Mucosa of stomach (tissue), 1 donor: ENCODE results near the gene SLC1A7.

Experiments
- H3K27me3 ChIP-seq: one replicate; pipeline ENCODE4 v1.7.0; 2013; ENCODE audit warnings: mild to moderate bottlenecking, low read length; ENCODE audit not compliant: control insufficient read depth, insufficient read depth
- H3K36me3 ChIP-seq: one replicate; pipeline ENCODE4 v1.7.0; 2013; ENCODE audit warnings: low read length; ENCODE audit not compliant: control insufficient read depth, insufficient read depth
- H3K4me1 ChIP-seq: one replicate; pipeline ENCODE4 v1.7.0; 2013; ENCODE audit warnings: mild to moderate bottlenecking, low read length; ENCODE audit not compliant: control insufficient read depth, insufficient read depth
- H3K4me3 ChIP-seq: one replicate; pipeline ENCODE4 v1.7.0; 2013; ENCODE audit warnings: low read length
- H3K9ac ChIP-seq: one replicate; pipeline ENCODE4 v1.7.0; 2013; ENCODE audit warnings: mild to moderate bottlenecking, low read length, moderate library complexity
- H3K9me3 ChIP-seq: one replicate; pipeline ENCODE4 v1.7.0; 2013; ENCODE audit warnings: mild to moderate bottlenecking, low read length, moderate library complexity; ENCODE audit not compliant: control insufficient read depth
- donor health status: Pancreatic carcinoma.

SLC1A7 gene

DNA sequence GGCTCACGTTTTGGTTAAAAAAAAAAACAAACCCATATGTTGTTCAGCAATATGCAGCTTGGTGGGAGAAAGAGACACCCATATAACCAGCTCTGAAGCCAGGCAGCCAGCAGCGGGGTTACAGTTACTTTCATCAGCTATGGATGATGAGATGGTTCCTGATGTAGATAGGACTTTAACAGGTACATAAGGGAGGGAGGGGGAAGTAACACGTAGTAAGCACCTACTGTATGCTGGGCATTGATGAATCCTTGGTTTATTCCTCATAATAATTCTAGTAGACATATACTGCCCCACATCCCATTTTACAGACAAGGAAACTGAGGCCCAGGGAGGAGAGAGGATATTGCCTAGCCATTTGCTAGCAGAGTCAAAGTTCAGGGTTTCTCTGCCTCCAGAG, 2.0 kb downstream of the SLC1A7 start:
- Histone ChIP-seq H3K4me1 (peaks cover 15% of the 10 kb centered on the region), H3K9me3 (no peaks in the 10 kb centered on the region), H3K27me3 (no peaks in the 10 kb centered on the region), H3K9ac (no peak overlapping the region), H3K36me3 (no peaks in the 10 kb centered on the region), H3K4me3 (no peak overlapping the region)

DNA sequence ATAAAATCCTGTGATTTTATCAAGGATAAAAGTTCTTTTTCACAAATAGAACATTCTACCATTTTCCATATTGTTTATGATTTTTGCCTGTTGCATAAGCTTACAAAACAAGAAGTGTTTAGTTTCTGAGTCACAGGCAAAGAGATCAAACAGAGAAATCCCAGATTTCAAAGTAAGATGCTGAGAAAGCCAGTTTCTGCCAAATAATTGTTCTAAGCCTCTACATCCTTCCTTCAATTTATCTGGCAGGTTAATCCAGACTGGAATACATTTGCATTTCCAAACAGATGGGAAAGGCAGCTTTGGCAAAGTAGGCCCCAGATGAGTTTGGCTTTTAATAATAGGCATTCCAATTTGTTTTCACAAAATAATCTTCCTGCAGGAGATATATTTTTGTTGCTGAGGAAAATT, 2.5 kb downstream of the SLC1A7 start:
- Histone ChIP-seq H3K9me3 (no peaks in the 10 kb centered on the region), H3K27me3 (no peaks in the 10 kb centered on the region), H3K4me3 (no peak overlapping the region), H3K36me3 (no peaks in the 10 kb centered on the region), H3K4me1 (peaks cover 14% of the 10 kb centered on the region), H3K9ac (no peak overlapping the region)

DNA sequence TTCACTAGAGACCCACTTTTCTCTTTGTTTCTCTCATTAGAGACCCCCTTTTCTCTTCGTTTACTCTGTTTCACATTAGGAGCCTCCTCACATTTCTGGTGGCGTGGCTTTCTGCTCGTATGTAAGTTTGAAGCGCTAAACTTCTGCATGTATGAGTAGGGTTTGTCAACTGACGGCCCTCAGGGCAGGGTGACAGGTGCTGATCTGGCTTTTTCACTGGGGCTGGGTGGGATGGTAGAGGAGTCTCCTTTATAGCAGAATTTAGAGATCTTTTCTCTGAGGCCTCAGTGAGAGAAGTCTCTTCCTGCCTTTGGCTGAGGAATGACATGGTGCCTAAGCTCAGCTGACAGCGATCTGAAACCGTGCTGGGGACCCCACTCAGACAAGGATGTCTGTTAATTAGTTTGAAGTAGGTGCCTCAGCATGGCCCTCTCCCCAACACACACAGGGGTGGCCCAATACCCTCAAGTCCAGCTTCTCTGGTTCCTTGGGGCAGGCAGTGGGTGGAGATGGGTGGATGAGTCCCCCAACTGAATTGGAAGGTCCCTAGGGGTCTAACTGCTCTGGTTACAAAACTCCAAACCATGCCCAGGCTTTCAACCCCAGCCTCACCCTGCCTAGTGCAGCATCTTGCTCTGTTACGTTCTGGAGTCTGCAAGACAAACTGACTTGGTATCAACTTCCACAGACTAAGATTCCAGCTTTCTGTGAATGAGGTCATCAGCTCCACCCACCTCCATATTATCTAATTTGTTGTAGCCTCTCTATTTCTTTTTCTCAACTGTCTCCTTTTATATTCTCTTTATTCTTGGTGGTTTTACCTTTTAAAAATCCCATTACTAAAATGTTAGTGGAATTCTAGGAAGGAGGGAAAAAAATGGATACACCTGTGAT, 3.2 kb downstream of the SLC1A7 start:
- Histone ChIP-seq H3K9ac (no peak overlapping the region), H3K9me3 (no peaks in the 10 kb centered on the region), H3K36me3 (no peaks in the 10 kb centered on the region), H3K4me1 (peaks cover 9% of the 10 kb centered on the region), H3K27me3 (no peaks in the 10 kb centered on the region), H3K4me3 (no peak overlapping the region)

DNA sequence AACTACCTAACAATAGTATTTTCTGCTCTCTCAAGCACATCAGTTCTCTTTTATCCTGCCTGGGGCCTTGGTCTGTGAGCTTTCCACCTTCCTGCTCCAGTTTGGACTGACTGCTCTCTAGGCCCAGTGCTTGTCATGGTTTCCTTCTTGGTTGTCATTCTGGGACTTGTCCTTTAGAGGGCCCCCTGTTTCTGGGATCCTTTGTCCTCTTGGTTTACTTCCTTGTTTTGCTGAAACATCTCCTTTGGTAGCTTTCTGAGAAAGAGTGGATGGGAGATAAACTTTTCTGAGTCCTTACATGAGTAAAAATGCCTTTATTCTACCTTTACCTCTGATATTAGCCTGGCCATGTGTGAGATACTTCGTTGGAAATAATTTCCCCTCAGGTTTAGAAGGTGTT, 4.7 kb downstream of the SLC1A7 start:
- H3K9me3 ChIP-seq: no peaks in the 10 kb centered on the region
- no peaks in the 10 kb centered on the region for H3K36me3 ChIP-seq
- no peak overlapping the region for H3K9ac ChIP-seq
- no peak overlapping the region for H3K4me3 ChIP-seq
- H3K27me3 ChIP-seq: no peaks in the 10 kb centered on the region
- H3K4me1 ChIP-seq: peaks cover 6% of the 10 kb centered on the region

DNA sequence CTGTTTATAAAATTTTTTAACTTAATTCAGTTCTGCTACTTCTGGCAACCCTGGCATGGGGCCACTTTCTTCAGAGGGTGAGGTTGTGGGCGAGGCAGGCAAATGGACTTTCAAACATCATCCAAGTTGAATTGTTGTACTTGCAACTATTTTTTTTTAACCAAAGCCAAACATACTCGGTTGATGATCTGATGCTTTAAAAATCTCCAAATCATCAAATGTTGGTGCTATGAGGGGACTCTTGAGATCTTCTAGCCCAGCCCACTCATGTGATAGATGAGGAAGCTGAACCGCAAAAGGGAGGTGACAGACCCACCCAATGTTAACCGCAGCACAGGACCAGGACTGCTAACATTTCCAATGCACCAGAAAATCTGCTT, 6.7 kb downstream of the SLC1A7 start:
- Histone ChIP-seq H3K9me3 (no peaks in the 10 kb centered on the region), H3K9ac (no peak overlapping the region), H3K4me3 (no peak overlapping the region), H3K27me3 (no peaks in the 10 kb centered on the region), H3K36me3 (no peaks in the 10 kb centered on the region), H3K4me1 (peaks cover 6% of the 10 kb centered on the region)

DNA sequence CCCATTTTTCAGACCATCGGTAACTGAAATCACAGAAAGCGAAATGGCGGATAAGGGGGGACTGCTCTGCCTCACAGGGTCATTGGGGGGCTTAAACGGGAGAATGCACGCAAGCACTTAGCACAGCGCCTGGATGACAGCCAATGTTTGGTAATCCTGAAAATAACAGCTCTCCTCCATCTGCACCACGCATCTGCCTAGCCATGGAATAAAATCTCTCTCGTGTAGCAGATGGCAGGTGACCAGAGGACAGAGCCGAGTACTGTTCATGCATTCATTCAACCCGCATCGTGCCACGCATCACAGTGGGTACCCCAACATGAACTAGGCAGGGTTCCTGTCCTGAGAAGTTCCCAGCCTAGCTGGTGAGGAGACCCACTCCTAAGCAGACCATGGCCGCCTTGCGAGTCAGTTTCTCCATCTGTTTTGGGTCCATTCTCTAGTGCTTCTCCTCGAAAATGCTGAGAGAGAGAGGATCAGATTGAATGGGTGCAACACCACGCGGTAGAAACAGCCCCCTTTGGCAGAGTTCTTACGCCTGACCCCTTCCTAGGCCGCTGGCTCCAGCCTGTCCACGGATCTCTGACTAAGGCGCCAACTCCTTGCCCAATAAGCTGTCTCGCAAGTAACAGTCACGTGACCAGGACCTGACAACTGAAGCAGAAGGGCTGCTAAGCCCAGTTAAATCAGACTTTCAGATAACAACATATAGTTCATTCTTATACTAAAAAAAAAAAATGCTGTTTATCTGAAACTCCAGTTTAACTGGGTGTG, 7.3 kb downstream of the SLC1A7 start:
- H3K4me1 ChIP-seq: peaks cover 6% of the 10 kb centered on the region
- no peaks in the 10 kb centered on the region for H3K9me3 ChIP-seq
- H3K9ac ChIP-seq: no peak overlapping the region
- no peaks in the 10 kb centered on the region for H3K27me3 ChIP-seq
- H3K4me3 ChIP-seq: no peak overlapping the region
- no peaks in the 10 kb centered on the region for H3K36me3 ChIP-seq

DNA sequence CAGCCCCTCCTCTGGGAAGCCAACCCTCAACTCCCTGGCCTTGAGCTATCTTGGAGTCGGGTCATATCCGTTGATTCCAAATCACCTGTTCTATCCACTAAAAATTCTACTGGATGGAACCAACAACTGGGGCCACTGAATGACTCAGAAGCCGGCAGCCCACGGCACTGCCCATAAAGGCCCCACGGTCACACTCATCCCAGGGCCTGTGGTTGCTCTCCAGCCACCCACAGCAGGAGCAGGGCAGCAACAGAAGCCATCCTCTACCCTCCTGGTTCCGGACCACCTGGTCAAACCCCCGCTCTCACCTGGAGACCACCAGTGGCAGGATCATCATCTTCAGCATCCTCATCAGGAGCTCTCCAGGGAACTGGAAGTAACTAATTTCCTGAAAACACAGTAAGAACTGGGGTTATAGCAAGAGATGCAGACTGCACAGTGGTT, 8.4 kb downstream of the SLC1A7 start:
- H3K9me3 ChIP-seq: no peaks in the 10 kb centered on the region
- peaks cover 6% of the 10 kb centered on the region for H3K4me1 ChIP-seq
- no peaks in the 10 kb centered on the region for H3K27me3 ChIP-seq
- no peak overlapping the region for H3K9ac ChIP-seq
- H3K36me3 ChIP-seq: no peaks in the 10 kb centered on the region
- H3K4me3 ChIP-seq: no peak overlapping the region

DNA sequence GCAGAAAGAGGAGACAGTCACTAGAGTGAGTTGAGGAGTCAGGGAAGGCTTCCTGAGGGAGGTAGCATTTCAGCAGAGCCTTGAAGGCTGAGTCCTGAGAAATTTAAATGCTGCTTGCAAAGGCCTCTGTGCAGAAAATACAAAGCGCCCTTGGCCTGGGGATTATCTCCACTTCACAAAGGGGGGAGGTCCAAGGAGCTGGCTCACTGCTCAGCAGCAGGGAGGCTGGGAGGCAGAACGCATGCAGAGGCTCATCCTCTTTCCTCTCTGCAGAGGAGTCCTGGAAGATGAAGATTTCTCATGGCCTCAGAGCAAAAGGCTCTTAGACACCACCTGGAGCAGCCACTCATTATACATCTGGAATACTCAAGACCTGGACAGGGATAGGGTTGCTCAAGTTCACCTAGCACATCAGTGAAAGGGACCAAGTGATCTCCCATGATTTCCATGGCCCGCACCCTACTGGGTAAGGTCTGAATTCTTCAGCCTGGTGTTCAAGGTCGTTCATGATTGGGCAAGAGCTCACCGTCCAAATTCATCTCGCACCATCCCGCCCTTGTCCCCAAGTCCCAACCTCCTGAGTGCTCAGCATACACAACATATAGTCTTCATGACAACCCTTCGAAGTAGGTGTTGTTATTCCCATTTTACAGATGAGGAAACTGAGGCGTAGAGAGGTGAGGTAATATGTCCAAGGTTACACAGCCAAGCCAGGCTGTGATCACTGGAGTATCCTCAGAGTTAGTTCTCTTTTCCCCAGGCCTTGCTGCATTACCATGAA, 9.0 kb downstream of the SLC1A7 start:
- Histone ChIP-seq H3K4me3 (no peak overlapping the region), H3K9ac (no peak overlapping the region), H3K4me1 (peaks cover 6% of the 10 kb centered on the region), H3K36me3 (no peaks in the 10 kb centered on the region), H3K9me3 (no peaks in the 10 kb centered on the region), H3K27me3 (no peaks in the 10 kb centered on the region)

DNA sequence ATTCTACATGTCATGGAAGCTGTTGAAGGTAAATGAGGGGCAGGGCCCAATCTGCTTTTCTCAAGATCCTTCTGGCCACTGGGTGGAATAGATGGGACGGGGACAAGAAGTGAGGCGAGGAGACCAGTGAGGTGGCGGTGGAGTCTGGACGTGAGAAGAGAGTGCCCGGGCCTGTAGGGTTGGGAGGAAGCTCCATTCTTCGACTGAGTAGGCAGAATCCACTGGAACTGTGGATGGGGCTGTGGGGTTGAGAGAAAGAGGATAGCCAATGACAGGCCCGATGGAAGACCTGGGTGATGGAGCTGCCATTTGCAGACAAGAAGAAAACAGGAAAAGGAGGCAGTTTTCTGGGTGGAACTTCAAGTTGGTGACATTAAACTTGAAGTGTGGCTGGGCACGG, 10.3 kb downstream of the SLC1A7 start:
- Histone ChIP-seq H3K4me3 (no peak overlapping the region), H3K27me3 (no peaks in the 10 kb centered on the region), H3K36me3 (no peaks in the 10 kb centered on the region), H3K9ac (no peak overlapping the region), H3K4me1 (peaks cover 6% of the 10 kb centered on the region), H3K9me3 (no peaks in the 10 kb centered on the region)

DNA sequence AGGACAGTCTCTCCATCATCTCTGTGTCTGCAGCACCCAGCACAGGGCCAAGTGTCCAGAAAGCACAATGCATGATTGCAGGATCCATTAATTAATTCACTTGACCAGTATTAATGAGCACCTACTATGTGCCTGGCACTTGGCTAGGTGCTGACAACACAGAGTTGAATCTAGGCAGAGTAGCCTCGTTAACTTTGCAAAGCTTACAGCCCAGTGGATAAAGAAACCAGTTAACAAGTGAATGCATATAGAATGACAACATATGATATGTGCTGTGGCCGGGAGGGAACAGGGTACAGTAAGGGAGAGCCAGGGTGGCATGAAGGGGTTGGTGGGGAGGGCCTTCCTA, 10.9 kb downstream of the SLC1A7 start:
- Histone ChIP-seq H3K27me3 (no peaks in the 10 kb centered on the region), H3K36me3 (no peaks in the 10 kb centered on the region), H3K9me3 (no peaks in the 10 kb centered on the region), H3K4me1 (peaks cover 6% of the 10 kb centered on the region), H3K9ac (no peak overlapping the region), H3K4me3 (no peak overlapping the region)

DNA sequence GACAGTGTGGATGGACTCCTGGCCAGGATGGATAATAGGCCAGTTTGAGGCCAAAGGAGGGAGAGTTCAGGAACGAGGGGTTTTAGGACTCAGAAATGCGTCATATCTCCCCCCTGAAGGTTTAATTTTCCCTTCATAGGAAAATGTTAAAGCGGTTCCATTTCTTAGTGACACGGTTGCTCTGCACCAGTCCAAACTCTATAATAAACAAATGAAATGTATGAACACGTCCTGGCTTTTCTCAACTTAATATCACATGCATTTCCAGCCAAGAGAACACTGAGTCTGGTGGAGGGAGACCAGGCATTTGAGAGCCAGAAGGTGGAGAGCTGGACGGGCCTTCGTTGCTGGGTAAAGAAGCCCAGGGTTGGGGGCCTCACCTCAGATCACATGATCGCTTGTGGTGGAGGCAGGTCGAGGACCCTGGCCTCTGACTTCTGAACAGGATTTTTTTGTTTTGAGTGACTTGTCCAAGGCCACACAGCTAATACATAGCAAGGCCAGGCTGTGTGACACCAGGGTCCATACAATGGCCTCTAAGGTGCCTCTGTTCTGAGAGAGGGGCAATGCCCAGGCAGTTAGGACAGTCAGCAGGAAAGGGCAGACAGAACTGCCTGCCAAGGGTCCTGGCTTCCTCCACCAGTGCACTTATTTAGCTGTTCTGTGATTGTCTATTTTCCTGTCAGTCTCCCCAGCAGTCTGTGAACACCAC, 11.4 kb downstream of the SLC1A7 start:
- no peak overlapping the region for H3K9ac ChIP-seq

More for the DNA sequence above, 11.4 kb downstream of the SLC1A7 start:
- Histone ChIP-seq H3K9me3 (no peaks in the 10 kb centered on the region), H3K4me1 (peaks cover 6% of the 10 kb centered on the region), H3K4me3 (no peak overlapping the region), H3K36me3 (no peaks in the 10 kb centered on the region), H3K27me3 (no peaks in the 10 kb centered on the region)
